CD4-positive, alpha-beta T cell treated with Interleukin-17A for 1 hour (primary cell): ENCODE results near the gene XPO1.
A peak's percentile ranks its signal among the peaks of the same experiment; 100 is the strongest.
"Not testable (repeated sequence)": the region's sequence is repeated elsewhere in the genome, so short reads cannot be mapped to it uniquely, and the experiment has no call there.

Experiments used
- DNase-seq: peaks from one replicate; pipeline ENCODE4 v3.0.0-alpha.2; 2020

XPO1 gene

GRCh38 chr2:61535449-61535848 lies 2.7 kb downstream of the XPO1 start:
- no peak for DNase-seq

- no peak for DNase-seq
These were observed 3.2 kb downstream of the XPO1 start for GRCh38 chr2:61534926-61535325.

DNA sequence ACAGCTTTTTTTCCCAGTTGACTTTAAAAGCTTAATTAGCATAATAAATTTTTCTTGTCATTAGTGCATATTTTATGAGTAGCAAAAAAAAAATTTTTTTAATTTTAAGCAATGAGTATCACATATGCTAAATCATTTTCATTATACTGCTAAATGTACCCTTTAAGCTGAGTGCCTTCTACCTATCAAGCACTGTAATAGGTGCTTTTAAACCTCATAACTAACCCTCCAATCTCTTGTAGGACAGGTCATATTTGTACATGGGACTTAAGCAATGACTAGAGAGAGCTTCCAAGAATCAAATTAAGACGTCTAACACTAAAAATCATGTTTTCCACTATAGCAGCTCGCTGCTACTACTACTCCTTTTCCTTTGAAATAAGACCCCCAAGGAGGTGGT lies 7.4 kb downstream of the XPO1 start:
- no peak for DNase-seq

GRCh38 chr2:61529944-61530735 lies 8.0 kb downstream of the XPO1 start:
- DNase-seq = no peak

DNA sequence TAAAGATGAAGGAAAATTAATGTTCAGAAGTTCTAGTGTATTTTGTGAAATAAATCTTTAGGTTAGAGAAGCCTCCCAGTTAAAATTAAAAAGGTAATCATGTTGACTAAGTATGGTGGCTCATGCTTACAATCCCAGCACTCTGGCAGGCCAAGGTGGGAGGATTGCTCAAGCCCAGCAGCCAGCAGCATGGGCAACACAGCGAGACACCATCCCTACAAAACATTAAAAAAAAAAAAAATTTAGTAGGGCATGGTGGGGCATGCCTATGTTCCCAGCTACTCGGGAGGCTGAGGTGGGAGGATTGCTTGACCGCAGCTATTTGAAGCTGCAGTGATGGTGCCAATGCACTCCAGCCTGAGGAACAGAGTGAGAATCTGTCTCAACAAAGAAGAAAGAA lies 17.9 kb downstream of the XPO1 start:
- no peak for DNase-seq

DNA sequence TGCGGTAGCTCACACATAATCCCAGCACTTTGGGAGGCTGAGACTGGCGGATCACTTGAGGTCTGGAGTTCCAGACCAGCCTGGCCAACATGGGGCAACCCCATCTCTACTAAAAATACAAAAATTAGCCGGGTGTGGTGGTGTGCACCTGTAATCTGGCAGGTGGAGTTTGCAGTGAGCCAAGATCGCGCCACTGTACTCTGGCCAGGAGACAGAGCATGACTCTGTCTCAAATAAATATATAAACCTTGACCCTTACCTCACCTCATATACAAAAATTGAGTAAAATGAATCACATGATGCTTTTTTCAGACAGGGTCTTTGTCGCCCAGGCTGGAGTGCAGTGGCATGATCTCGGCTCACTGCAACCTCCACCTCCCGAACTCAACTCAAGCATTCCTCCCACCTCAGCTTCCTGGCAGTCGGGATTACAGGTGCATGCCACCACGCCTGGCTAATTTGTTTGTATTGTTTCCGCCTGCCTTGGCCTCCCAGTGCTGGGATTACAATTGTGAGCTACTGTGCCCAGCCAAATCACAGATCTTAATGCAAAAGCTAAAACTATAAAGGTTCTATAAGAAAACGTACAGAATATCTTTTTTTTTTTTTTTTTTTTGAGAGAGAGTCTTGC lies 25.3 kb downstream of the XPO1 start:
- DNase-seq = no peak

GRCh38 chr2:61510674-61511671 lies 27.2 kb downstream of the XPO1 start:
- DNase-seq = no peak

DNA sequence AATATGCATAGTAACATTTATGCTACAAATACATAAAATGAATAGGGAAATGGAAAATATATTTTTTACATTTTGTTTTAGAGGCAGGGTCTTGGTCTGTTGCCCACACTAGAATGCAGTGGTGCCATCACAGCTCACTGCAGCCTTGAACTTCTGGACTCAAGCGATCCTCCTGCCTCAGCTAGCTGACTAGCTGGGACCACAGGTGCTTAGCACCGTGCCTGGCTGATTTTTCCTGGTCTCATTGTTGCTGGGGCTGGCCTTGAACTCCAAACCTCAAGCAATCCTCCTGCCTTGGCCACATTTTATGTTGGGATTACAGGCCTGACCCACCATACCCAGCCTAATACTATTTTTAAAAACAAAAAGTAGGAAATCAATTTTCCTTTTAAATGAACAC lies 33.2 kb downstream of the XPO1 start:
- no peak for DNase-seq

DNA sequence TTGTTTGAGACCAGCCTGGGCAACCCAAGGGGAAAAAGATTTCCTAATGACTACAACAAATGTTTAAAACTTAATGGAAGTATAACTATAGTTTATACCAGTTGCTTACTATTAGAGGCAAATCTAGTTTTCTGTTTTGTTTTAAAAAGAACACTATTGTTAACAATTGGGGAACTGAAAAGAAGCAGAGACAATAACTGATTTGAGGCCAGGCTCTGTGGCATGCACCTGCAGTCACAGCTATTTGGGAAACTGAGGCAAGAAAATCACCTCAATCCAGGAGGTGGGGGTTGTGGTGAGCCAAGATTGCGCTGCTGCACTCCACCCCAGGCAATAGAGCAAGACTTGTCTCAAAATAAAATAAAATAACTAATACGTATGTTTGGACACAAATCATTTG lies 39.1 kb downstream of the XPO1 start:
- no peak for DNase-seq

GRCh38 chr2:61493523-61493942 lies 44.6 kb downstream of the XPO1 start:
- DNase-seq = peak; percentile 25

- no peak for DNase-seq
These were observed 45.7 kb downstream of the XPO1 start for GRCh38 chr2:61492476-61492875.

DNA sequence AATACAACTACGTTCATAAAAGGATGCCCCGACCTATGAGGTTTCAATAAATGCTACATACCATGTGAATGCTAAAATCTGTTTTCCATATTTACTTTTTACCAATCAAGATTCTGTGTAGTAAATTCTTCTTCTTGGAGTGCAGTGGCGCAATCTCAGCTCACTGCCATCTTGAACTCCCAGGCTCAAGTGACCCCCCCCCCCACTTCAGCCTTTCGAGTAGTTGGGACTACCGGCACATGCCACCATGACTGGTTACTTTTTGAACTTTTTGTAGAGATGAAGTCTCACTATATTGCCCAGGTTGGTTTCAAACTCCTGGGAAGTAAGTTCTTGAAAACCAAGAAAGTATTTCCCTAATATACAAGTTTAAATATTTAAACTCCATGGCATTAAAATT lies 52.9 kb downstream of the XPO1 start:
- DNase-seq = no peak

- no peak for DNase-seq
These were observed 60.1 kb downstream of the XPO1 start for GRCh38 chr2:61478086-61478485.

- DNase-seq = not testable (repeated sequence)
These were observed 61.1 kb downstream of the XPO1 start for GRCh38 chr2:61476929-61477589.

DNA sequence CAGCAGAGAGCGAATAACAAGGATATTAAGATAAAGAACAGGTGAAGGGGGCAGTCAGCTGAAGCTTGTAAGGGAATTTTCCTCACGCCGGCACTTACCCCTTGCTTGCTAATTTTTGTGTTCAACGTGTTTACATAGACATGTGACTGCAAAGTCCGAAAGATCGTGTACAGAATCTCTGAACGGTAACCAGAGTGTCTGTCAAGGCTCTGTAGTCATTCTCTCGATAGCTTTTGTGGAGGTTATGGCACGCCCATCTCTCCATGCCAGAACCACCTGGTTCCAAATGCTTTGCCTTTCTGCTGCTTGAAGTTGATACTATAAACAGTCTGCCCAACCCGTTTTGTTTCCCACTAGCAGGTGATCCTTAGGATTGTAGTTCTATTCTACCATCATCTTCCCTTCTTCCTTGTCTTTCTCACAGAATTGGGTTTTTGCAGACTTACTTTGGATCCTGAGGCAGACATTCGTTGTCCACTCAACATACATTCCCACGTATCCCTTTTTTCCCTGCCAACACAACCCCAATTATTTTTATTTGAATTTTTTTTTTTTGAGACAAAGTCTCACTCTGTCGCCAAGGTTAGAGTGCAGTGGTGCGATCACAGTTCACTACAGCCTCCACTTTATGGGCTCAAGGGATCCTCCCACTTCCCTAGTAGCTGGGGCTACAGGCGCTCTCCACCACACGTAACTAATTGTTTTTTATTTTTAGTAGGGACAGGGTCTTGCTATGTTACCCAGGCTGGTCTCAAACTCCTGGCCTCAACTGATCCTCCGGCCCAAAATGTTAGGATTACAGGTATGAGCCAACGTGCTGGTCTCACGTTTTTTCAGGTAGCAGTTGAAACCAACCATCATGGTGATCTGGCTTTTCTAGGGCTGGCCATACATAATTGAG lies 66.0 kb downstream of the XPO1 start:
- DNase-seq = peak; percentile 57

DNA sequence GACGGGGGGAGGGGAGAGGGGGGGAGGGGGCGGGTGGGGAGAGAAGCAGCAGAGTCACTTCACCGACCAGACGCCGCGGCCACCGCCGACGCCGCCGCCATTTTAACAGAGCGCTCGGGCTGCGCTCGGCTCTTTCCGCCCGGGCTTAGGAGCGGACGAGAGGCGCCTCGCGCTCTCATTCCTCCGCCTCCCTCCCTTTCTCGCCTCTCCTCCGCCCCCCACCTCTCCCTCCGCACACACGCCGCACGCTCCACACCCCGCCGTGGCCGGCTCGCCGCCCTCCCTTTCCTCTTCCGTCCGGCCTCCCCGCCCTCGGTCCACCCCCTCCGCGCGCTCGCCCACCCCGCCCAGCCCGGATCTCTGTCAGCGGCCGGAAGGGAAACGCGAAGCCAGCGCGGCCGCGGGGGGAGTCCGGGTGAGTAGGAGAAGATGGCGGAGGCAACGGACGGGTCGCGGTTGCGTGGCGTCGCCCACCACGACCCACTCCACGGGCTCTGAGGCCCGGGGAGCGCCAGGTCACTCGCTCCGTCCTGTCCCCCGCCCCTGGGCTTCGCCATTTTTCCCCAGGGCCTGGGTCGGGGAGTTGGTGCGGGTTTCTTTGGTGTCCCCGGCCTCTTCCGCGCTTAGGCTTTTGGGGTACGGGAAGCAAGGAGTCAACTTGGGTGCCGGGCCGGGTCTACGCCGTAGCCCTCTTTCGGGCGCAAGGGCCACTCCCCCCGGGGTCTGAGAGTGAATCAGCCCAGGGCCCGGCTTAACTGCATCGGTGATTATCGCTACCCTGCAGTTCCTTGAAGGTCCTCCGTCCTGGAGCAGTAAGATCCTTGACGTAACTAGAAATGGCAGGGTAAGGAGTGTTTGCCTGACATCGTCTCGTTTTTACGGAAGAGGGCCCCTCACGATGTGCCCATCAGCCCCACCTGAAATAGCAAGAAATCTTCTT lies 66.9 kb downstream of the XPO1 start, which contains the start of gene USP34:
USP34 (minus strand) TSS at position 123 of the 940 bp plus-strand sequence. CDS start 395 bp downstream, outside the sequence.
- DNase-seq = peak; percentile 97

DNA sequence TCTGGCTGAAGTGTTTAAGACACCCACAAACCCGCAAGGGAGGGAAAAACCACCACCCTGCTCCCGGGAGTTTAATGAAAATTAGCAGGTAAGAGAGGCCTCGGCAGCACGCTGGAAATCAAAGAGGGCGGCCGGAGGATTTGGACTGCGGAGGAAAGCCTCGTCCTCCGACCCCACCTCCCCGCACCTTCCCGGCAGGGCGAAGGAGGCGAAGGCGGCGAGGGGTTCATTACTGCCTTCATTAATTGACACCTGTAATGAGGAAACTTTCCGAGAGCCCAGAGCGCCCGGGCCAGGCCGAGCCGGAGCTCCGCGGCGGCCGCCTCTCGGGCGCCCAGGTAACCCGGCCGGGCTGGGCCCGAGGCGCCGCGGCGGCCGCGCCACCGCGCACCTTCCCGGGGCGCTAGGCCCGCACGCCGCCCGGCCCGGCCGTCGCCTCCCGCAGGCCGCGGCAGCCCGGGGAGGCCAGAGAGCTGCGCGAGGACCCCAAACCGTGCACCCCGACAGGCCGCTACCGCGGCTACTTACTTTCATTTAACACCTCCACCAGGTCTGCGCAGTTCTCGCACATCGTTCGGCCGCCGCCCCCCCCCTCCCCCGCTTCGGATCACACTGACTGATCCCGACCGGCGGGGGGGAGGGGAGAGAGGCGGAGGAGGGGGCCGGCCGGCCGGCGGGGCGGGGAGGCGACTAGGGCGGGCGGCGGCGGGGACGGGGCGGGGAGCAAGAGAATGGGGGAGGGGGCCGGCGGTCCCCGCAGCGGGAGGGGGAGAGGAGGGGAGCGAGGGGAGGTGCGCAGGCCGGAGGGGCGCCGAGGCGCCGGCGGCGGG lies 67.8 kb downstream of the XPO1 start:
- peak; percentile 87 for DNase-seq

- DNase-seq = no peak
These were observed 68.6 kb downstream of the XPO1 start for GRCh38 chr2:61469424-61470121.

DNA sequence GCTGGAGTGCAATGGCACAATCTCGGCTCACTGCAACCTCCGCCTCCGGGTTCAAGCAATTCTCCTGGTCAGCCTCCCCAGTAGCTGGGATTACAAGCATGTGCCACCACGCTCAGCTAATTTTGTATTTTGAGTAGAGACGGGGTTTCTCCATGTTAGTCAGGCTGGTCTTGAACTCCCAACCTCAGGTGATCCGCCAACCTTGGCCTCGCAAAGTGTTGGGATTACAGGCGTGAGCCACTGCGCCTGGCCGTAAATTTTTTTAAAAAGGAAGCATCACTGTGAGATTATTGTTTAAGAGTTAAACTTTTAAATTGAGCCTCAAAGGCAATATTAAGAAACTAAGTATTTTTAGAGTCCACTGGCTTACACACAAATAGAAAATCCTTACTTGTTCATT lies 69.9 kb downstream of the XPO1 start:
- DNase-seq = not testable (repeated sequence)
